Cardiac muscle cell (in vitro differentiated cells and primary cell): Measurements from ENCODE around the gene TNIP2. TPM values are rescaled to one million over a fixed set of nuclear protein-coding genes. Genes with fewer than 3 reads are reported as not detected.

Experiments used
- DNase-seq, 2 donors: peaks; one replicate each; pipeline versions ENCODE4 v3.0.0 to v3.0.0-alpha.2; 2010 to 2017; ENCODE audit warnings: low read depth in 1 of 2, low spot score in 1 of 2
- H3K27ac ChIP-seq: fragments of 200-600 bp; sonication (generic); 2 replicates; pipeline ENCODE4 v1.5.1; 2016
- H3K27me3 ChIP-seq: fragments of 200-600 bp; sonication (generic); 2 replicates; pipeline ENCODE4 v1.6.0; 2016; ENCODE audit warnings: control low read depth
- H3K36me3 ChIP-seq: fragments of 200-600 bp; sonication (generic); 2 replicates; pipeline ENCODE4 v1.5.1; 2016; ENCODE audit warnings: control low read depth
- H3K4me1 ChIP-seq: fragments of 200-600 bp; sonication (generic); 2 replicates; pipeline ENCODE4 v1.8.1; 2017; ENCODE audit warnings: low read depth, mild to moderate bottlenecking, mixed run types
- H3K4me3 ChIP-seq: fragments of 200-600 bp; sonication (generic); 2 replicates; pipeline ENCODE4 v1.5.1; 2016; ENCODE audit warnings: mild to moderate bottlenecking
- H3K9me3 ChIP-seq: fragments of 200-600 bp; sonication (generic); 2 replicates; pipeline ENCODE4 v1.5.1; 2017; ENCODE audit warnings: low read depth, mild to moderate bottlenecking, control low read depth
- CTCF ChIP-seq: IDR thresholded peaks from 2 replicates; pipeline ENCODE4 v1.5.1; 2012; ENCODE audit warnings: low read depth, mild to moderate bottlenecking, low read length
- polyA plus RNA-seq: library from polyadenylated mRNA; unstranded; fragments of >200 nt; fragmentation: Nextera tagmentation; extraction: Ambion mirVana; gene quantifications from 2 replicates; pipeline ENCODE4 v1.2.1, GENCODE V29; 2016
- total RNA-seq: library from RNA; depleted of rRNA; stranded (reverse); fragments of >200 nt; gene quantifications from 2 replicates; pipeline ENCODE4 v1.2.3, GENCODE V29; 2016

Gene TNIP2
- total and polyA plus RNA-seq, 2 experiments from 2014 or later = 32.7 to 58.5 TPM

GRCh38 chr4:2788101-2788500 lies 32.0 kb upstream of the TNIP2 start:
- H3K36me3 ChIP-seq = no peaks in the 10 kb centered on the region
- no peak overlapping the region for H3K4me3 ChIP-seq
- H3K27ac ChIP-seq = no peak overlapping the region
- peaks cover 12% of the 10 kb centered on the region for H3K4me1 ChIP-seq
- H3K27me3 ChIP-seq = no peaks in the 10 kb centered on the region
- H3K9me3 ChIP-seq = no peaks in the 10 kb centered on the region
- DNase-seq = no peak
- no peak for TF ChIP-seq CTCF

- TF ChIP-seq CTCF = no peak
- Histone ChIP-seq H3K4me3 (no peak overlapping the region), H3K27ac (peak overlapping the region; percentile 62), H3K9me3 (no peaks in the 10 kb centered on the region), H3K4me1 (peaks cover 12% of the 10 kb centered on the region), H3K36me3 (no peaks in the 10 kb centered on the region), H3K27me3 (no peaks in the 10 kb centered on the region)
- no peak for DNase-seq
Measured at GRCh38 chr4:2787230-2788100, 31.3 kb upstream of the TNIP2 start.

GRCh38 chr4:2786794-2787229 lies 30.7 kb upstream of the TNIP2 start:
- Histone ChIP-seq H3K4me3 (no peak overlapping the region), H3K9me3 (no peaks in the 10 kb centered on the region), H3K36me3 (no peaks in the 10 kb centered on the region), H3K27me3 (no peaks in the 10 kb centered on the region), H3K4me1 (peaks cover 12% of the 10 kb centered on the region), H3K27ac (peak overlapping the region; percentile 62)
- TF ChIP-seq CTCF = no peak
- DNase-seq = no peak

- no peaks in the 10 kb centered on the region for H3K36me3 ChIP-seq
- no peak for DNase-seq
- peaks cover 12% of the 10 kb centered on the region for H3K4me1 ChIP-seq
- H3K27me3 ChIP-seq = no peaks in the 10 kb centered on the region
- TF ChIP-seq CTCF = no peak
- no peak overlapping the region for H3K27ac ChIP-seq
- H3K9me3 ChIP-seq = no peaks in the 10 kb centered on the region
- H3K4me3 ChIP-seq = no peak overlapping the region
Measured at GRCh38 chr4:2786152-2786671, 30.1 kb upstream of the TNIP2 start.

- no peaks in the 10 kb centered on the region for H3K27me3 ChIP-seq
- no peak for TF ChIP-seq CTCF
- DNase-seq = no peak
Measured at GRCh38 chr4:2785613-2786012, 29.5 kb upstream of the TNIP2 start.

More at GRCh38 chr4:2785613-2786012, 29.5 kb upstream of the TNIP2 start:
- Histone ChIP-seq H3K4me1 (peaks cover 12% of the 10 kb centered on the region), H3K4me3 (no peak overlapping the region), H3K9me3 (no peaks in the 10 kb centered on the region), H3K36me3 (no peaks in the 10 kb centered on the region), H3K27ac (no peak overlapping the region)
